NCI-H1694 (cell line): ENCODE measurements around the gene MAGI3.
A peak's percentile ranks its signal among the peaks of the same experiment; 100 is the strongest.

Source experiments
- DNase-seq: peaks from one replicate; lab custom pipeline; 2025; lab: John Stamatoyannopoulos, UW

MAGI3 gene

DNA sequence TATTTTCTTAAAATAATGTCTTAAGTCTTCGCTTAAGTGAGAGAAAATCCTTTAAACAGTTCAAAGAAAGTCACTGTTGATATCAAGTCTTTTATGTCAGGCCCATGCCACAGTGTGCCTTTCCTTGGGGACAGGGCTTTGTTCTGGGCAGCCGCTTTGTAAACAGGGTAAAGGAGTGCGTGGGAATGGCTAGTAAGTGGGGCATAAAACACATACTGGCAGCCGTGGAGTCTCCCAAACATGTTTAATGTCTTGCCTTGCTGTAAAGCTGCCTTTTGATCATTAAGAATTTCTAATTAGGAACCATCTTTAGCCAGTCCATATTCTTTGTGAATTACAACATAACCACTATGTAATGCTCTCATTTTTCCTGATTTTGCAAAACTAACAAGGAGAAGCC lies 269.2 kb downstream of the MAGI3 start:
- DNase-seq, result no peak

DNA sequence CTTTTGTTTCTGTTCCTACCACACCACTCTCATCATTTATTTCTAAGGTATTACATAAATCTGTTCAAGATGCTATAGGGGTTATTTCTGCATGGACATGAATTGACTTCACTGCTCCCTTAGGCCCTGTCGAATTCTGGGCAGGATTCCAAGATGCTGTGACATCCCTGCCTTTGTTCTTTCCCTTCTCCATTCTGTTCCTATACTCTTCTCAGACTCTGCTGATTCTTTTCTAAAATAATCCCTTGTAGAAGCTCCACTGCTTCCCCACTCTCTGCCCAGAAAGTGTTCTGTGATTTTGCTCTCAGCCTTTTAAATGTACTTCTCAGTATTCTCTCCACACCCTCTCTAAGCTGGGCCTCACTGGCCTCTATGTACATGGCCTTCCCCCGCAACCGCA lies 269.8 kb downstream of the MAGI3 start:
- no peak for DNase-seq

- DNase-seq, result no peak
These were observed 271.8 kb downstream of the MAGI3 start for GRCh38 chr1:113662101-113662500.

- no peak for DNase-seq
These were observed 273.0 kb downstream of the MAGI3 start for GRCh38 chr1:113663165-113663951.

- no peak for DNase-seq
These were observed 274.8 kb downstream of the MAGI3 start for GRCh38 chr1:113665071-113665470.

DNA sequence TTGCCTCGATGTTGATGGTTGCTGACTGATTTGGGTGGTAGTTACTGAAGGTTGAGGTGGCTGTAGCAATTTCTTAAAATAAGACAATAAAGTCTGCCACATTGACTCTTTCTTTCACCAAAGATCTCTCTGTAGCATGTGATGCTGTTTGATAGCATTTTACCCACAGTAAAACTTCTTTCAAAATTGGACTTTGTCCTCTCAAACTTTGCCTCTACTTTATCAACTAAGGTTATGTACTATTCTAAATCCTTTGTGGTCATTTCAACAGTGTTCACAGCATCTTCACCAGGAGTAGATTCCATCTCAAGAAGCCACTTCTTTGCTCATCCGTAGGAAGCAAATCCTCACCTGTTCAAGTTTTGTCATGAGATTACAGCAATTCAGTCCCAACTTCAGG lies 275.8 kb downstream of the MAGI3 start:
- DNase-seq, result no peak

GRCh38 chr1:113669988-113670387 lies 279.7 kb downstream of the MAGI3 start:
- no peak for DNase-seq

DNA sequence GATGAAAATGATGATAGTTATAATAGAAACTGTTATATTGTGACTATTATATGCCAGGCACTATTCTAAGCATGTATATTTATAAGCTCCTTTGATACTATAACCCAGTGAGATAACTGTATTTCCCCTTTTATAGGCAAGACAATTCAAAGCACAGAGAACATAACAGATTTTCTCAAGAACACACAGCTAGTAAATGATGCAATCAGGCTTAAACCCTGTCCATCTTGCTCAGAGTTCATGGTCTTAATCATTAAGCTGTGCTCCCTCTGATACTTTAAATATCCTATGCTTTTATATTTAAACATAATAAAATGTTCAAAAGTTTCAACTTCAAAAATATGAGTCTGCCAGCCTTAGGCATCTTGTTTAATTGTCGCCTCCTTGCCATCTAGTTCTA lies 280.3 kb downstream of the MAGI3 start:
- no peak for DNase-seq

- DNase-seq, result no peak
These were observed 282.2 kb downstream of the MAGI3 start for GRCh38 chr1:113672491-113672890.

DNA sequence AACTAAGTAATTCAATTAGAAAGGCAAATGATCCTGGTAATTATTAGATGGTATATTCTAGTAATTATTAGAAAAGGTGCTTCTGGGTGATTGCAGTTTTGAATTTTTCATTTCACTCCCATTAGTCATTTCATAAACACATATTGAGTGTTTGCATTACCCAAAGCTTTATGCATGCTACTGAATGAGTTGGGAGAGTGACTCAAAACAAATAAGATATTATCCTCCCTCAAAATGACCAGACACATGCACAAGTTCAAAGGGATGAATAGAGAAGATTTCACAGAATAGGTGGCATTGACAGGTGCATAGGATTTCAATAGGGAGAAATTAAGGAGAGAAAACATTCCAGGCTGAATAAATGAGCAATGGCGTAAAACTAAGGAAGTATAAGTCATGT lies 284.3 kb downstream of the MAGI3 start:
- DNase-seq, result no peak

- DNase-seq, result no peak
These were observed 285.0 kb downstream of the MAGI3 start for GRCh38 chr1:113675302-113675701.

DNA sequence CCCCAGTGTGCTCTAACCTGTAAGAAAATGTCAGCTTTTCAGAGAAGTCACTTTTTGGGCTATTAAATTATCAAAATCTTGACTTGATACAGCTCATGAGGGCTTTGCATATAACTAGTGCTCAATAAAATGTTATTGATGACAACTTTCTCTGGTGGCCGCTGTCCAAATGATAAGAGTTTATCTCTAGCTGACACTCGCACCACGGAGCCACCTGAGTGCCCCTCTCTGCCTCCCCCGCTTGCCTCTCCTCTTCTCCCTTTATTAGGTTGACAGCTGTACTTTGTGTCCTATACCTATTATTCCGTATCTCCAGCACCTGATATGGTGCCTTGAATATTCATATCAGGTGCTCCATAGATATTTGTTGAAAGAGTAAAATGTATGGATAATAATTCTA lies 286.2 kb downstream of the MAGI3 start:
- DNase-seq, result no peak

DNA sequence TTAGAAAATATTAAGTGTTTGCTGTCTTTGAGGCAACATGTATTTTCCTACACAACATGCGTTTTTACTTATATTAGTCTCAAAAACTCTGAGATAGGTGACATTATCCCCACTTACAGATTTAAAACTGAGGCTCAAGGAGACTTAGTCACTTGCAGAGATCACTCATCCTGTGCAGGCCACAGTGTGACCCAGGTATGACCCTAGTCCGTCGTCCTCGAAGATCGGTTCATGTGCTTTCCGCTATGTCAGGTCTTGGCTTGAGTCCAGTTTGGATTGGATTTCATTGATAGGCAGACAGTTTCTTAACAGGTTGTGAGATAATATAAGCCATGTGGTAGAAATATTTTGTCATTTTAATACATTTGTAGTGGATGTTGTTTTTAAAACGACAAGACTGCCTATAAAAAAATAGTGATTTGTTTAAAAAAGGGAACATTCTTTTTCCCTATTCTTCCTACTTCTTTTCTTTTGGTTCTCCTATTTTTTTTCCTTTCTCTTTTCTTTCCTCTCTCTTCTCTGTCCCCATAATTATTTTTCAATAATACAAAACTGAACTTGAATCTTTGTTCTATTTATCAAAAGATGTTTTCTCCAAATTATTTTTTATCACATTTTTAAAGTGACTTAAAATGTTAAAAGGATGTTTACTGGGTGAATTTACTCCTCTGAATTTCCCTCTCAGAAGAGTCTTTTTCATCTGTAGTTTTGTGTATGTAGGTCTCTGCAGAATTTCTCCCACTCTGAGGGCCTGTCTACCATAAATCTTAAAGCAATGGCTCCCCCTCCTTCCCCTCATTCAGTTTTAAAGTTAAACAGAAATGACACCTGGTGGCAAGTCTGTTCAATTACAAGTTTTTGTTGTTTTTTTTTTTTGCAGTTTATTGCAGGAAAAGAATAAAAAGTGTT lies 287.2 kb downstream of the MAGI3 start:
- DNase-seq, result peak; percentile 41

GRCh38 chr1:113678159-113678469 lies 287.8 kb downstream of the MAGI3 start:
- no peak for DNase-seq

DNA sequence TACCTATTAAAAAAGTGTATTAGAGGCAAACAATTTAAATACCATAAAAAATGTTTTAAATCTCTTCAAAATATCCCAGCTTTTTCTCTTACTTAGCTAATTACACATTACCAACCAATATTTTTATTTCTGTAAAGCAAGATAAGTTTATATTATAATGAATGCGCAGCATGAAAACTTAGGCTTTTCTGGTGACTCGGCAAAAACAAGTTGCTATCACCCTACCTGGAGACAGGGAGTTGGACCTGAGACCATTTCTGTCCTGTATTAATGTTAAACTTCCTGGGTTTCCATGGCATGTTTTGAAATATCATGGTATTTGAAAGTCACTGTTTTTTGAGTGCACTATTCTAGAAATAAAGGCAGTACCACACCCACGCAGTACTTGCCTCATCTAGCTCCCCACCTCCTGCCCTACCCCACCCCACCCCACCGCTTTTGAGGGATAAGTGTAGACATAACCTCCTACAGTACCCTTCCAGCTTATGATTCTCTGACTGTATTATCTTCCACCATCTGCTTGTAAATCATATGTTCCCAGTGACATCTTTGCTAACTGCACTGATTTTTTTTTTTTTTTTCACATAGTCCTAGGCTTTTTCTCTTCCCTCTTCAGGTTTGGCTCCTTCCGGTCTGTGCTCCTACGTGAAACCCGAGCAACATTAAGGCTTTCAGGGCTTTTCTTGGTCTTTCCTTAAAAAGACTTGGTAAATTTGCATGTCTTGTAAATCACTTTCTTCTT lies 291.5 kb downstream of the MAGI3 start:
- no peak for DNase-seq

DNA sequence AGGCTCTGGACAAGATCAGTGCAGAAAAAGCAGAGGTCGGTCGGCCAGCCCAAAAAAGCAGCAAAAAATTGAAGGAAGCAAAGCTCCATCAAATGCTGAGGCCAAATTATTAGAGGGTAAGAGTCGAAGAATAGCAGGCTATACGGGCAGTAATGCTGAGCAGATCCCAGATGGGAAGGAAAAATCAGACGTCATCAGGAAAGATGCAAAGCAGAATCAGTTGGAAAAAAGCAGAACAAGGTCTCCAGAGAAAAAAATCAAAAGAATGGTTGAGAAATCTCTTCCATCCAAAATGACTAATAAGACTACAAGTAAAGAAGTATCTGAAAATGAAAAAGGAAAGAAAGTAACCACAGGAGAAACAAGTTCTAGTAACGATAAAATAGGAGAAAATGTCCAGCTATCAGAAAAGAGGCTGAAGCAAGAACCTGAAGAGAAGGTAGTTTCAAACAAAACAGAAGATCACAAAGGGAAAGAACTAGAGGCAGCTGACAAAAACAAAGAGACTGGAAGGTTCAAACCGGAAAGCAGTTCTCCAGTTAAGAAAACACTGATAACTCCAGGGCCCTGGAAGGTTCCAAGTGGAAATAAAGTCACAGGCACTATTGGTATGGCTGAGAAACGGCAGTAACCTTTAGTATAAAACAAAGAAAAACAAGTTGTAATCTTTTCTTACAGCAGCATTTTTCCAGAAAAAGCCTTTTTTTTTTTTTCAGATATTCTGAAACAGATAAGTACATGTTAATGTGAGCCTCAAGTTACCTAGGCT lies 293.3 kb downstream of the MAGI3 start:
- DNase-seq, result no peak

DNA sequence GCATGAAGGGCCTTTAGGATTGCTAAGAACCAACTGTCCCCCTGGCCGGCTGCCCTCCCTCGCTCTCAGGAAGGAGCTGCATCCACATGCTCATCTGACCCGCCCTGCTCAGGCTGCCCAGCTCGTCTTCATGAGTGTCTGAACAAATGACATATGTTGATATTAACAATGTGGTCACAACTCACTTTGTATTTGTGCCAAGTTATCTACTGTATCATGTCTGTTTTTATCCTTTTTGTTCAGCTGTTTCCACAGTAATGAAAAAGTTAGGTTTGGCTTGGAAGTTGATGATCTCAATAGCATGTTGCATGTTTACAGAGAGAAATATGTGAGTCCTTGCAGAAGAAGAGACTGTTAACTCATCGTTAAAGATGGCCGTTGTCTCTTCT lies 293.8 kb downstream of the MAGI3 start:
- DNase-seq, result no peak

- DNase-seq, result no peak
These were observed 296.7 kb downstream of the MAGI3 start for GRCh38 chr1:113686891-113687618.

GRCh38 chr1:113691184-113691583 lies 300.9 kb downstream of the MAGI3 start:
- no peak for DNase-seq

DNA sequence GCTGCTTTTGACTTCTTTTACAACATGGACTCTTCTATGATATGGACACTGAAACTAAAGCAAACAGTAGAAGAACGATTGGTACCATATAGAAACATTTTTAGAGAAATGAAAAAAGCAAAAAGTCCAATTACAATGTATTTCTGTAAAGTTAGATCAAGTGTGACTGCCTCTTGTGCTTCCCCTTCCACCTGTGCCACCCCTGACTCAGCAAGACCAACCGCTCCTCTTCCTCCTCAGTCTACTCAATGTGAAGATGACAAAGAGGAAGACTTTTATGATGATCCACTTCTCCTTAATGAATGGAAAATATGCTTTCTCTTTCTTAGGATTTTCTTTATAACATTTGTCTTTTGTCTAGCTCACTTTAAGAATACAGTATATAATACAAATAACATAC lies 302.0 kb downstream of the MAGI3 start:
- DNase-seq, result no peak

GRCh38 chr1:113692824-113693431 lies 302.6 kb downstream of the MAGI3 start:
- DNase-seq, result no peak
